GM21423 (cell line): ENCODE measurements around the gene HSD17B1.
"Not testable (repeated sequence)": the region's sequence is repeated elsewhere in the genome, so short reads cannot be mapped to it uniquely, and the experiment has no call there.

Source experiments
- ATAC-seq: cut with Tn5 transposase; IDR thresholded peaks from one replicate; pipeline ENCODE4 v1.9.1; 2021; ENCODE audit warnings: mild to moderate bottlenecking, moderate library complexity; ENCODE audit not compliant: unreplicated experiment

The HSD17B1 gene

DNA sequence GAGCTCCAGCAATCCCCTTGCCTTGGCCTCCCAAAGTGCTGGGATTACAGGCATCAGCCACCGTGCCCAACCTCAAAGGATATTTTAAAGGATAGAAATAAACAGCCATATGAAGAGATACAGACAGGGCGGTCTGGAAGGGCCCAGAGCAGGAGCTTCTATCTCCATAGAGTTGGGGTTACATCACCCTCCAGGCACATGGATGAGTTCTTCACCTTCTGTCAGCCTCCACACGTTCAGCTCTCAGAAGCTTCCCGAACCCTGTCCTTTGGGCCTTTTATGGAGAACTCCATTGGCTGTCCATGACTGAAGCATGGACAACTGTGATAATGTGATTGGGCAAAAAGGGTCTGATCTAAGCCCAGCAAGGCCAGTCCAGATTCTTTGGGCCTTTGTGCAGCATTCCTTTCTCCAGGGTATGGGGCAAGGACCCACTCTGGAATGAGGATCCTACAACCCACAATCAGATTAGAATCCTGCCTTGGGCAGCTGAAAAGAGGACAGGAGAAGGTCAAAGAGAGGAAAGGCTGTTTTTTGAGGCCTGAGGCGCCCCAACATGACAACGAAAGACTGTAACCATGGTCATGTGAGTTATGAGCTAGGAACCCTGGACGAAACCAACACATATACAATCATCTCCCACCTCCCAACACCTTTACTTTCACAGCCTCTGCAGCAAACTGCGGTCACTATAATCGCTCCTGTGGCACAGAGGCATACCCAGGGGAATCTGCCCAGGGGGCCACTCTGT lies 6.8 kb upstream of the HSD17B1 start:
- not testable (repeated sequence) for ATAC-seq

DNA sequence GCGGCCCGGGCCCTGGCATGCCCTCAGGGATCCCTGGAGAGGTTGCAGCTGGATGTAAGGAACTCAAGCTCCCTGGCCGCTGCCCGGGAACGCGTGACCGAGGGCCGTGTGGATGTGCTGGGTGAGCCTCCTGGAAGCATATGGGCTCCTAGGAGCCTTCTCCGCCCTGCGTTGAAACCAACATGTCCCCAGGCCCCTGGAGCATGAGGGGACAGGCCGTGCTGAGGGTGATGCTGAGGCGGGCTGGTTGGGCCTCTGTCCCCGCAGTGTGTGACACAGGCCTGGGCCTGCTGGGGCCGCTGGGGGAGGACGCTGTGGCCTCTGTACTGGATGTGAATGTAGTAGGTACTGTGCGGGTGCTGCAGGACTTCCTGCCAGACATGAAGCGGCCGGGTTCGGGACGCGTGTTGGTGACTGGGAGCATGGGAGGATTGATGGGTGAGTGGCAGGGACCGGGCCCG lies 5.7 kb upstream of the HSD17B1 start:
- no peak for ATAC-seq

DNA sequence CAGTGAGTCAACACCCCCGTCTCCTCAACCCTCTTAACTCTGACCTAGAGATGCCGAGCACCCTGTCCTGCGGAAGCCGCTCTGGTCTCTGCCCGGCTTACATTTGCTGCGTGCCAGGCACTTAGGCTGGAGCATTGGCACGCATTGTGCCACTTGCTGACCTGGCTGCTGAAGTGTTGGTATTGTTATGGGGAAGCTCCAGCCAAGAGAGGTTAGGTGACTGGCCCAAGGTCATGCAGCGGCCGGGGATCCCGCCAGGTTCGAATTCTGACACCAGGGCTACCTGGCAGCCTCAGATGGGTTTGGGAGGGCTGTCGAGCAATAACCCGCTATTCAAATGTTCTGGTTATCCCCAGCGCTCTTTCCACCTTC lies 5.0 kb upstream of the HSD17B1 start:
- ATAC-seq: no peak

DNA sequence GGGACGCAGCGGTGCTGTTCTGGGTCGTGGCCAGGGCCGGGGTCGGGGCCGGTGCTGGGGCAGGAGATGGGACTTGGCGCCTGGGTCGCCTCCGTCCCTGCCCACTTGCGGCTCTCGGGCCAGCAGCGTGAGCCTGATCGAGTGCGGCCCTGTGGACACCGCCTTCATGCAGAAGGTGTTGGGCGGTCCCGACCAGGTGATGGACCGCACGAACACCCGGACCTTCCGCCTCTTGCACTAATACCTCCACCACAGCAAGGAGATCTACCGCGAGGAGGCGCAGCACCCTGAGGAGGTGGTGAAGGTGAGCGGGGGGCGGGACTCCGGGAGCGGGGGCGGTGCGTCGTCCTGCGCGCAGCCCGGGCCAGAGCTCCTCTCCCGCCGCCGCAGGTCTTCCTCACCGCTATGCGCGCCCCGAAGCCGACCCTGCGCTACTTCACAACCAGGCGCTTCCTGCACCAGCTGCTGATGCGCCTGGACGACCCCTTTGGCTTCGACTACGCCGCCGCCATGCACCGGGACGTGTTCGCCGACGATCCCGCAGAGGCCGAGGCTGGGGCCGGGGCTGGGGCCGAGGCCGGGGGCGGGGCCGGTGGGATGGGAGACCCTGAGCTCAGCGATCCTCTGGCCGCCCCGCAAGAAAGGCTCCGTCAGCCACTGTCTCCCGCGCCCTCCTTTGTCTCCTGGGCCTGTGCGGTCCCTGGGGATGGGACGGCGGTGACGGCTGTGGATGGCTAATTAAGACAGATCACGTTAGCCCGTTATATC lies 4.5 kb upstream of the HSD17B1 start:
- peak; percentile 61 for ATAC-seq

DNA sequence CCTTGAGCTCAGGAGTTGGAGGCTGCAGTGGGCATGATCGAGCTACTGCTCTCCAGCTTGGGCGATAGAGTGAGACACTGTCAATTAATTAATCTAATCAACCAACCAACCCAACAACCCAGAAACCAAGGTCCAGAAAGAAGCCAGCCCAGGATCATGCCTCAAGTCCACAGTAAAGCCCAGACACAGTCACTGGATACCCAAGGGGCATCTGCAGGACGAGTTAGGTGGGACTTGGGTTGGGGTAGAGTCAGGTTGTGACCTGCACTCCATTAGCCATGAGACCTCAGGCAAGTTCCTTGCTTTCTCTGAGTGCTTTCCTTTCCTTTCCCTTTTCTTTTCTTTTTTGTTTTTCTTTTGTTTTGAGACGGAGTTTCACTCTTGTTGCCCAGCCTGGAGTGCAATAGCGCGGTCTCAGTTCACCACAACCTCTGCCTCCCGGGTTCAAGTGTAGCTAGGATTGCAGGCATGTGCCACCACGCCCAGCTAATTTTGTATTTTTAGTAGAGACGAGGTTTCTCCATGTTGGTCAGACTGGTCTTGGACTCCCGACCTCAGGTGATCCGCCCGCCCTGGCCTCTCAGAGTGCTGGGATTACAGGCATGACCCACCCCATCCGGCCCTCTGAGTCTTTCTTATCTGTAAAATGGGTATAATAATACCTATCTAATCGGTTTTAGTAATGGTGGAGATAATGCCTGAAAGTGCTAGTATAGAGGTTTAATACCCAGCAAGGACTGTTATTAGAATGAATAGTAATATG lies 3.5 kb upstream of the HSD17B1 start:
- ATAC-seq: no peak

DNA sequence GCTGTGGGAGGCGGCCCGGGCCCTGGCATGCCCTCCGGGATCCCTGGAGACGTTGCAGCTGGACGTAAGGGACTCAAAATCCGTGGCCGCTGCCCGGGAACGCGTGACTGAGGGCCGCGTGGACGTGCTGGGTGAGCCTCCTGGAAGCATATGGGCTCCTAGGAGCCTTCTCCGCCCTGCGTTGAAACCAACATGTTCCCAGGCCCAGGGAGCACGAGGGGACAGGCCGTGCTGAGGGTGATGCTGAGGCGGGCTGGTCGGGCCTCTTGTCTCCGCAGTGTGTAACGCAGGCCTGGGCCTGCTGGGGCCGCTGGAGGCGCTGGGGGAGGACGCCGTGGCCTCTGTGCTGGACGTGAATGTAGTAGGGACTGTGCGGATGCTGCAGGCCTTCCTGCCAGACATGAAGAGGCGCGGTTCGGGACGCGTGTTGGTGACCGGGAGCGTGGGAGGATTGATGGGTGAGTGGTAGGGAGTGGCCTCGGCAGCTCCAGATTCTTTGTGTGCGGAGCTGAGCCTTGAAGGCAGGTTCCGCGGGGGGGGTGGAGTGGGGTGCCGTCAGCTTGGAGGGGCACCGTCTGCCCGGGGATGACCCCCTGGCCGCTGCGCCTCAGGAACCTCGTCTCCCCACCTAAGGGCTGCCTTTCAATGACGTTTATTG lies 567 bp downstream of the HSD17B1 start:
- ATAC-seq: no peak

DNA sequence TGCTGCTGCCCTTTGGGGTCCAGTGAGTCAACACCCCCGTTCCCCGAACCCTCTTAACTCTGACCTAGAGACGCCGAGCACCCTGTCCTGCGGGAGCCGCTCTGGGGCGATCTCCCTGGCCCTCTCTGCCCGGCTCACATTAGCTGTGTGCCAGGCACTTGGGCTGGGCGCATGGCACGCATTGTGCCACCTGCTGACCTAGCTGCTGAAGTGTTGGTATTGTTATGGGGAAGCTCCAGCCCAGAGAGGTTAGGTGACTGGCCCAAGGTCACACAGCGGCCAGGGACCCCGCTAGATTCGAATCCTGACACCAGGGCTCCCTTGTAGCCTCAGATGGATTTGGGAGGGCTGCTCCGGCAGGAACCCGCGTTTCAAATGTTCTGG lies 1.1 kb downstream of the HSD17B1 start:
- ATAC-seq: no peak

DNA sequence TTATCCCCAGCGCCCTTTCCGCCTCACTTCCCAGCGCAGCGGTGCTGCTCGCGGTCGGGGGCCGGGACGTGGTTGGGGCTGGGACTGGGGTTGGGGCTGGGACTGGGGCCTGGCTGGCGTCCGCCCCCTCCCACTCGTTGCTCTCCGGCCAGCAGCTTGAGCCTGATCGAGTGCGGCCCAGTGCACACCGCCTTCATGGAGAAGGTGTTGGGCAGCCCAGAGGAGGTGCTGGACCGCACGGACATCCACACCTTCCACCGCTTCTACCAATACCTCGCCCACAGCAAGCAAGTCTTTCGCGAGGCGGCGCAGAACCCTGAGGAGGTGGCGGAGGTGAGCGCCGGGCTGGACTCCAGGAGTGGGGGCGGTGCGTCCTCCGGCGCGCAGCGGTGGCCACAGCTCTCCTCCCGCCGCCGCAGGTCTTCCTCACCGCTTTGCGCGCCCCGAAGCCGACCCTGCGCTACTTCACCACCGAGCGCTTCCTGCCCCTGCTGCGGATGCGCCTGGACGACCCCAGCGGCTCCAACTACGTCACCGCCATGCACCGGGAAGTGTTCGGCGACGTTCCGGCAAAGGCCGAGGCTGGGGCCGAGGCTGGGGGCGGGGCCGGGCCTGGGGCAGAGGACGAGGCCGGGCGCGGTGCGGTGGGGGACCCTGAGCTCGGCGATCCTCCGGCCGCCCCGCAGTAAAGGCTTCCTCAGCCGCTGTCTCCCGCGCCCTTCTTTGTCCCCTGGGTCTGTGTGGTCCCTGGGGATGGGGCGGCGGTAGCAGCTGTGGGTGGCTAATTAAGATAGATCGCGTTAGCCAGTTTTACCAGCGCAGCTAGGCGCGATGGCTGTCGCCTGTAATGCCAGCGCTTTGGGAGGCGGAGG lies 1.8 kb downstream of the HSD17B1 start:
- ATAC-seq: peak; percentile 88

DNA sequence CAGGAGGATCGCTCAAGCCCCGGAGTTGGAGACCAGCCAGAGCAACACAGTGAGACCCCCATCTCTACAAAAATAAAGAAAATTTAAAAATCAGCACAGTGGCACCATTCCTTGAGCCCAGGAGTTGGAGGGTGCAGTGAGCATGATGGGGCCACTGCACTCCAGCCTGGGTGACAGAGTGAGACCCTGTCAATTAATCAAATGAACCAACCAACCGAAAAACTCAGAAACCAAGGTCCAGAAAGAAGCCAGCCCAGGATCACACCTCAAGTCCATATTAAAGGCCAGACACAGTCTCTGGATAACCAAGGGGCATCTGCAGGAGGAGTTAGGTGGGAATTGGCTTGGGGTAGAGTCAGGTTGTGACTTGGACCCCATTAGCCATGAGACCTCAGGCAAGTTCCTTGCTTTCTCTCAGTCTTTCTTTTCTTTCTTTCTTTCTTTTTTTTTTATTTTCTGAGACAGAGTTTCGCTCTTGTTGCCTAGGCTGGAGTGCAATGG lies 2.4 kb downstream of the HSD17B1 start:
- ATAC-seq: no peak

DNA sequence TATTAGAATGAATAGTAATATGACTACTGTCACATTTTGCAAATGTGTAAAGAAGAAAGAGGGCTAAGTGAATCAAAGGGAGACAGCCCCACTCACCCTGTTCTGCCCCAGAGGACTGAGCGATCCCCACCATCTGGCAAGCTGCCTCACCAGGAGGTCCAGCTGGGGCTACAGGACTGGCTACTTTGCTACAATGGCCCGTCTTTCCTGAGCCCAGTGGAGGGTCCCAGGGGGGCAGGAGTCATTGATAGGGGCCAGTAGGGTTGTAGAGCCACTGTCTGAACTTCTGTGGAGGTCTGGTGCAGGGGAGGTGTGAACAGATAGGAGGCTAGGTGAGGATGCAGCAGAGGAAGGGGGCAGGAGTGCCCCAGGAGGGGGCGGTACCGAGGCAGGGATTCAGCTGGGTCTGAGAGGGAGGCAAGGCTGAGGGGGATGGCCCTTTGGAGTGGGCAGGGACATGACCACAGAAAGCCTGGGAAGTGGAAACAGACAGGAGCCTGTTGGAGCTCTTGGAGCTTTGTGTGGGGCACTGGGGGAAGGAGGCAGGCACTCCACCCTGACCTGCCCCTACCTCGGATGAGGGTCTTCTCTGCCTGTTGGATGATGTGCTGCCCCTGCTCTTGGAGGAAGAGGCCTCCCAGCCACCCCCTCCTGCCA lies 3.4 kb downstream of the HSD17B1 start:
- not testable (repeated sequence) for ATAC-seq

DNA sequence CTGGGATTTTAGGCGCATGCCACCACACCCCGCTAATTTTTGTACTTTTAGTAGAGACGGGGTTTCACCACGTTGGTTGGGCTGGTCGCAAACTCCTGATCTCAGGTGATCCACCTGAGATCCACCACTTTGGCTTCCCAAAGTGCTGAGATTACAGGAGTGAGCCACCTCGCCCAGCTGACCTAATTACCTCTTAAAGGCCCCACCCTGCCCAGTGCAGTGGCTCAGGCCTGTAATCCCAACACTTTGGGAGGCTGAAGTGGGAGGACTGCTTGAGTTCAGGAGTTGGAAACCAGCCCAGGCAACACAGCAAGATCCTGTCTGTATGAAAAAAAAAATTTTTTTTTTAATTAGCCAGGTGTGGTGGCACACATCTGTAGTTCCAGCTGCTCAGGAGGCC lies 6.4 kb downstream of the HSD17B1 start:
- ATAC-seq: no peak

DNA sequence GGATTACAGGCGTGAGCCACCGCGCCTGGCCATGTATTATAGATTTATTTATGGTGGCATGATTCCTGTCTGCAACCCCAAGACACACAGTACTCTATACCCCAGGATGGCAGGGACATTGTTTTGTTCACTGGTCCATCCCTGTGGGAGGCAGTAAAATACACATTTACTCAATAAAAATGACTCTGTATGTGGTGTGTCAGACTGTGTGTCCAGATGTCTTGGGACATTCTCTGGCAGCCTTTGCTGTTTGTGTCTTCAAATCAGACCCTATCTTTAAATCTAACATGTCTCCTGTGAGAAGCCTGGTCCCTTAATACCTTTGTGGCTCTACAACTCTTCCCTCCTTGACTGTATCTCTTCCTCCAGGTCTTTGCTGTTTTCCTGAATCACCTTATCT lies 7.5 kb downstream of the HSD17B1 start:
- ATAC-seq: no peak

DNA sequence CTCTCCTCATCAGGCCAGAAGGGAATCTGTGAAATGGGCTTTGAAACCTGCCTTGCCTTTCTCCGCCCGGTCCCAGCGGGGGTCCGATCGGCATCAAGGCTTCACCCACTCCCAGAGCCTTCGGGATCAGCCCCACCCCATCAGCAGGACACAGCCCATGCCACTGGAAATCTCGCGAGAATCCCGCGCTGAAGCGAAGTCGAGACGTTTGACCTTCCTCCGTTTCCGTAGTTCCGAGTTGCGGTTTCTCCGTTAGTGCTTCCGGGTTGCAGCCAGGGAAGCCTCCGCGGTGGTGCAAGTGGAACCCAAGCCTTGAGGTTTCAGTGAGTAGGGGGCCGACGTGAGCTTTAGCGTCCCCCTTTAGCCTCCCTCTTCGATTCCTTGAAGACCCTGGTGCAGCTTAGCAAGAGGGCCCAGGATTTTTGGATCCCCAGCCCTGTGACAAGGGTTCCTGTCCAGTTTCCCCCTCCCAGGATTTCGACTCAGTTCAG lies 9.2 kb downstream of the HSD17B1 start, which contains the start of gene COASY:
Gene COASY (plus strand): TSS at position 252 of the 491 bp plus-strand sequence. CDS start 475 bp downstream, outside the sequence.
- no peak for ATAC-seq

DNA sequence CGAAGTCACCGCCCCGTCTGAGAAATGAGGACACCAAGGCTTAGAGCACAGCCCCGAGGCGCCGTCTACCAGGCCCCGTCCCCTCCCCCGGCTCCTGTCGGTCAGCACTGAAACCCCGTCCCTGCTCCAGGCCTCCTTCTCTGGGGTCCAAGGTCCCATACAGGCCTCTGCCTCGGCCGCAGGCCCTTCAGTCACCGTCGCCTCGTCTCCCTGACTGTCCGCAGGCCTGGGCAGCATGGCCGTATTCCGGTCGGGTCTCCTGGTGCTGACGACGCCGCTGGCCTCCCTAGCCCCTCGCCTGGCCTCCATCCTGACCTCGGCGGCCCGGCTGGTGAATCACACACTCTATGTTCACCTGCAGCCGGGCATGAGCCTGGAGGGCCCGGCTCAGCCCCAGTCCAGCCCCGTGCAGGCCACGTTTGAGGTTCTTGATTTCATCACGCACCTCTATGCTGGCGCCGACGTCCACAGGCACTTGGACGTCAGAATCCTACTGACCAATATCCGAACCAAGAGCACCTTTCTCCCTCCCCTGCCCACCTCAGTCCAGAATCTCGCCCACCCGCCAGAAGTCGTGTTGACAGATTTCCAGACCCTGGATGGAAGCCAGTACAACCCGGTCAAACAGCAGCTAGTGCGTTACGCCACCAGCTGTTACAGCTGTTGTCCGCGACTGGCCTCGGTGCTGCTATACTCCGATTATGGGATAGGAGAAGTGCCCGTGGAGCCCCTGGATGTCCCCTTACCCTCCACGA lies 9.8 kb downstream of the HSD17B1 start:
- ATAC-seq: no peak

DNA sequence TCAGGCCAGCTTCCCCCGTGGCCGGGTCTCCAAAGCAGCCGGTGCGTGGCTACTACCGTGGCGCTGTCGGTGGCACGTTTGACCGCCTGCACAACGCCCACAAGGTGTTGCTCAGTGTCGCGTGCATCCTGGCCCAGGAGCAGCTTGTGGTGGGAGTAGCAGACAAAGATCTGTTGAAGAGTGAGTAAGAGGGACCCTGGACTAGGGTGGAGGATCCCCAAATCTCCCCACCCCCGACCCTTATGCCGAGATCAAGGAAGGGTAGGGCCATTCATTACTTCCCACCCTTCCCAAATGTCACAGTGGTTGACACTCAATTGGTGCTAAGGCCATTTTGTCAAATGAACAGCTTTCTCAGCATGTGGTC lies 10.4 kb downstream of the HSD17B1 start:
- no peak for ATAC-seq

DNA sequence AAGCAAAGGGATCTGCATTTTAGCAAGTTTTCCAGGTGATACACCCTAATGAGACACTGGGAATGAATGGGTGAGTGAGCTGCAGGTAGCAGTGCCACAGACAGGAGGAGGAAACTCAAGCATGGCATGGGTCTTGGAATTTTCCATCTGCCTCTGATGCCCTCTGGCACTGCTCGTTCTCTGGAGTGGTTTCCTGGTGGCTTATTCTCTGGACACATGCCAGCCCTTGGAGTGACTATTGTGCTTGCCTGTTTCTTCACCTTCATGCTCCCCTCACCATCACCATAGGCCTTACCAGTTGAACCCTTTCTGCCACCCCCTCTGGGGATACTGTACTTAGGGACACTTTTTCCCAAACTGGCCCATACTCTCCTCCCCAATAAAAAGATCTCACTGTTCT lies 10.8 kb downstream of the HSD17B1 start:
- ATAC-seq: no peak

DNA sequence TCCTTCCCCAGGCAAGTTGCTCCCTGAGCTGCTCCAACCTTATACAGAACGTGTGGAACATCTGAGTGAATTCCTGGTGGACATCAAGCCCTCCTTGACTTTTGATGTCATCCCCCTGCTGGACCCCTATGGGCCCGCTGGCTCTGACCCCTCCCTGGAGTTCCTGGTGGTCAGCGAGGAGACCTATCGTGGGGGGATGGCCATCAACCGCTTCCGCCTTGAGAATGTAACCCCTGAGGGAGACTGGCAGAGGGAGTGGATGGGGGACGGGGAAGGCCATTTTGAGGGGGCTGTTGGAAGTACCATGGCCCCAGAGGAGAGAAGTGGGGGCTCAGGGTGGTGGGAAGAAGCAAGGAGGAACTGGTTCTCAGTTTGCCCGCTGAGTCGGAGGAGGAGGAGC lies 11.2 kb downstream of the HSD17B1 start:
- no peak for ATAC-seq

DNA sequence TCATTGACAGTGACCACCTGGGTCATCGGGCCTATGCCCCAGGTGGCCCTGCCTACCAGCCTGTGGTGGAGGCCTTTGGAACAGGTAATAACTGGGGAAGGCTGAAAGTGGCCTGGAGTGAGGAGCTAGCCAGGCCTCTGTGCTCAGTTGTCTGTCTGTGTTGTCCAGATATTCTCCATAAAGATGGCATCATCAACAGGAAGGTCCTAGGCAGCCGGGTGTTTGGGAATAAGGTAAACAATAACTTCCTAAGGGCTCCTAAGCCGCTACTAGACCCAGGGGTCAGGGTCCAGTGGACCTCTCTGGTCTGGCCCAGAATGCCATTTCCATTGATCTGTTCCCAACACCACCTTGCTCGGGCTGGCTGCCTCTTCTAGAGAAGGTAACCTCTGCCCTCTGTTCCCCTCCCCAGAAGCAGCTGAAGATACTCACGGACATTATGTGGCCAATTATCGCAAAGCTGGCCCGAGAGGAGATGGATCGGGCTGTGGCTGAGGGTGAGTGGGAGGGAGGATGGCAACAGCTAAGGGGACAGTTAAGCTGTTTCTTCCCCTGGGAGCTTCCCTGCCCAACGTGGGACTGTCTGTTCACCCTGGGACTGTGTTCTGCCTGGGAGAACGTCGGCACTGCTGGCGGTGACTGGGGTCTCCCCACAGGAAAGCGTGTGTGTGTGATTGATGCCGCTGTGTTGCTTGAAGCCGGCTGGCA lies 12.2 kb downstream of the HSD17B1 start:
- no peak for ATAC-seq
